Endothelial cell of umbilical vein (primary cell): ENCODE measurements around the gene ANAPC16. TPM values are rescaled to one million over a fixed set of nuclear protein-coding genes. Genes with fewer than 3 reads are reported as not detected.

ENCODE experiments used
- BruUV-seq: library from RNA; stranded (reverse); fragments of 400-500 nt; replicated peaks from 2 replicates; lab custom pipeline; 2021; lab: Mats Ljungman, UMichigan
- CTCF ChIA-PET: fragments of 300-600, 350-600 bp; sonication (Branson Sonifier 250); formaldehyde crosslinking; loops from one replicate; lab custom pipeline; 2021; ENCODE audit warnings: antibody characterized with exemption, inconsistent platforms; lab: Charles Lee
- POLR2A ChIA-PET: fragments of 300-600, 350-600 bp; sonication (Branson Sonifier 250); formaldehyde crosslinking; loops from one replicate; lab custom pipeline; 2021; ENCODE audit warnings: antibody characterized with exemption, inconsistent platforms; lab: Charles Lee
- DNase-seq: peaks from one replicate; pipeline ENCODE4 v3.0.0-alpha.2; 2011; ENCODE audit warnings: low read depth, low spot score
- FAIRE-seq: peaks from 2 replicates; lab custom pipeline; 2011; peaks lifted over from hg19 to GRCh38; lab: Jason Lieb, UNC
- H2AFZ ChIP-seq: 2 replicates; pipeline ENCODE4 v1.6.0; 2012; ENCODE audit warnings: low read depth, low read length, control low read depth, inconsistent platforms
- H3K27ac ChIP-seq: 2 replicates; pipeline ENCODE4 v1.5.1; 2011; ENCODE audit warnings: low read depth, mild to moderate bottlenecking, control low read depth, low read length, moderate library complexity; ENCODE audit not compliant: insufficient read depth
- H3K27me3 ChIP-seq, 2 experiments: 2 replicates each; pipeline versions ENCODE4 v1.6.0 to v1.6.1; 2011; ENCODE audit warnings: low read length in 2 of 2, mixed read lengths in 1 of 2; ENCODE audit not compliant: control insufficient read depth in 2 of 2, insufficient read depth in 2 of 2
- H3K36me3 ChIP-seq, 2 experiments: 2 replicates in 1 of 2; 3 replicates in 1 of 2; pipeline ENCODE4 v1.5.1; 2011; ENCODE audit warnings: low read length in 2 of 2, mild to moderate bottlenecking in 1 of 2, moderate library complexity in 1 of 2; ENCODE audit not compliant: control insufficient read depth in 2 of 2, insufficient read depth in 2 of 2; ENCODE audit errors: extremely low read depth in 1 of 2
- H3K4me1 ChIP-seq: 3 replicates; pipeline ENCODE4 v1.5.1; 2011; ENCODE audit warnings: mild to moderate bottlenecking, low read length; ENCODE audit not compliant: control insufficient read depth, insufficient read depth; ENCODE audit errors: extremely low read depth
- H3K4me2 ChIP-seq: 2 replicates; pipeline ENCODE4 v1.6.1; 2011; ENCODE audit warnings: low read length, control low read depth, mixed read lengths; ENCODE audit not compliant: insufficient read depth
- H3K4me3 ChIP-seq, 3 experiments: fragments of 200-600 bp in 1 of 3; sonication (generic), shearing (Covaris generic) in 1 of 3; replicated peaks in 1 of 3; 2 replicates each; pipeline ENCODE4 v1.5.1; 2011 to 2016; ENCODE audit warnings: control low read depth in 3 of 3, low read length in 3 of 3, mild to moderate bottlenecking in 2 of 3, inconsistent platforms in 1 of 3, low read depth in 1 of 3, moderate library complexity in 1 of 3; ENCODE audit not compliant: insufficient read depth in 1 of 3
- H3K79me2 ChIP-seq: 2 replicates; pipeline ENCODE4 v1.6.0; 2012; ENCODE audit warnings: low read length, inconsistent platforms; ENCODE audit not compliant: control insufficient read depth, insufficient read depth
- H3K9ac ChIP-seq: replicated peaks from 2 replicates; pipeline ENCODE3; 2011; ENCODE audit warnings: low read length, control low read depth; ENCODE audit not compliant: insufficient read depth; ENCODE audit errors: extremely low read depth
- H3K9me1 ChIP-seq: replicated peaks from 3 replicates; pipeline ENCODE4 v1.6.0; 2011; ENCODE audit warnings: mild to moderate bottlenecking, low read length; ENCODE audit not compliant: control insufficient read depth, insufficient read depth; ENCODE audit errors: extremely low read depth
- H3K9me3 ChIP-seq: replicated peaks from 2 replicates; pipeline ENCODE4 v1.5.1; 2012; ENCODE audit warnings: low read length, inconsistent platforms; ENCODE audit not compliant: control insufficient read depth, insufficient read depth
- H4K20me1 ChIP-seq: replicated peaks from 2 replicates; pipeline ENCODE3; 2011; ENCODE audit warnings: mild to moderate bottlenecking, low read length; ENCODE audit not compliant: control insufficient read depth, insufficient read depth; ENCODE audit errors: extremely low read depth
- CTCF ChIP-seq, 2 donors: IDR thresholded peaks; 1 replicate in 1 of 2; 2 replicates in 1 of 2; pipeline ENCODE4 v1.5.1; 2011; ENCODE audit warnings: low read length in 2 of 2, mild to moderate bottlenecking in 2 of 2, moderate library complexity in 2 of 2, control low read depth in 1 of 2, inconsistent platforms in 1 of 2, low read depth in 1 of 2; ENCODE audit not compliant: insufficient read depth in 1 of 2; ENCODE audit errors: extremely low read depth in 1 of 2
- EZH2 ChIP-seq: IDR thresholded peaks from 2 replicates; pipeline ENCODE4 v1.6.1; 2012; ENCODE audit warnings: borderline replicate concordance, low read depth, mild to moderate bottlenecking, moderate library complexity, low read length, inconsistent platforms; ENCODE audit not compliant: severe bottlenecking
- GATA2 ChIP-seq: IDR thresholded peaks from 2 replicates; pipeline ENCODE4 v1.7.0; 2011; ENCODE audit warnings: low read depth, mild to moderate bottlenecking, moderate library complexity, mixed read lengths, low read length; ENCODE audit not compliant: insufficient read length, insufficient read depth
- MAX ChIP-seq: IDR thresholded peaks from 2 replicates; pipeline ENCODE4 v1.6.1; 2011; ENCODE audit not compliant: insufficient read depth, insufficient read length
- MYC ChIP-seq: IDR thresholded peaks from one replicate; pipeline ENCODE4 v1.6.1; 2011; ENCODE audit warnings: mild to moderate bottlenecking, low read depth, low read length
- POLR2AphosphoS5 ChIP-seq: IDR thresholded peaks from 2 replicates; pipeline ENCODE4 v1.6.1; 2012; ENCODE audit warnings: low read depth, mild to moderate bottlenecking, control low read depth, low read length, moderate library complexity; ENCODE audit not compliant: insufficient read depth
- dilution Hi-C: fragments of 300-500 bp; cut with MboI; formaldehyde crosslinking; loops from one replicate; pipeline ENCODE4 v1.15.0; 2019; ENCODE audit warnings: low sequenced_read_pairs; ENCODE audit not compliant: extremely low pct_ligation_motif_present
- intact Hi-C: fragments of 100-400 bp; cut with micrococcal nuclease; formaldehyde crosslinking; loops from one replicate; pipeline ENCODE4 v1.10.0; 2022
- polyA plus RNA-seq, 4 experiments: library from polyadenylated mRNA; depleted of rRNA in 3 of 4; stranded (reverse) in 3 of 4; unstranded in 1 of 4; fragments of >200 nt; gene quantifications; 2 replicates each; pipeline versions ENCODE4 v1.2.1 to v1.2.3, GENCODE V29; 2011 to 2012; ENCODE audit warnings: missing spikeins in 1 of 4
- total RNA-seq: library from RNA; stranded (reverse); gene quantifications from 2 replicates; pipeline ENCODE4 v1.2.3, GENCODE V29; 2021

ANAPC16 gene
- total and polyA plus RNA-seq, 2 donors (not counting 3 experiments of a cell fraction or from before 2014, with no cell fraction given): 38.1 to 44.4 TPM

GRCh38 chr10:72277996-72278667 lies 62.3 kb downstream of the ANAPC16 start:
- intact Hi-C loops (no loop called here), dilution Hi-C loops (no loop called here)
- H2AFZ ChIP-seq: no peak overlapping the region
- no peak overlapping the region for H3K4me3 ChIP-seq
- ChIA-PET CTCF (interaction anchor here (0.8 to 9.4 kb wide), 10 partner anchors 13 to 55 kb away, joined by 3 to 214 read pairs (median 4); no protein-coding TSS in a partner anchor), POLR2A (interaction anchor here (0.5 to 6.1 kb wide), 4 partner anchors 20 to 47 kb away, joined by 3 to 59 read pairs (median 4); no protein-coding TSS in a partner anchor)
- H3K4me2 ChIP-seq: no peak overlapping the region
- H3K27ac ChIP-seq: no peak overlapping the region
- TF ChIP-seq GATA2 (no peak), EZH2 (no peak), MAX (no peak), POLR2AphosphoS5 (no peak), CTCF (IDR thresholded peaks at IDR 0.05; ENCODE audit: extremely low read depth in 1 of 2, insufficient read depth in 1 of 2, low read depth in 1 of 2, low read length in 2 of 2) (no peak), MYC (no peak)
- no peak overlapping the region for H3K9ac ChIP-seq
- DNase-seq (no peak), FAIRE-seq (no peak)
- H3K79me2 ChIP-seq: peaks cover 16% of the 10 kb centered on the region
- no peaks in the 10 kb centered on the region for H3K9me3 ChIP-seq
- H3K4me1 ChIP-seq: peaks cover 14% of the 10 kb centered on the region
- H3K36me3 ChIP-seq: peaks cover 0 to 7% of the 10 kb centered on the region in 2 experiments
- BruUV-seq: no TSS peak
- no peaks in the 10 kb centered on the region for H4K20me1 ChIP-seq
- no peaks in the 10 kb centered on the region for H3K9me1 ChIP-seq
- no peaks in the 10 kb centered on the region for H3K27me3 ChIP-seq
